ENCODE results near the gene DDX28.
"Not testable (repeated sequence)": the region's sequence is repeated elsewhere in the genome, so short reads cannot be mapped to it uniquely, and the experiment has no call there.

Gene DDX28

GRCh38 chr16:67996666-67997065, 26.4 kb downstream of the DDX28 start:
- DNase-seq (ENCODE audit: low read depth, low spot score) = no peak
- in situ Hi-C loops (cut with HindIII; ENCODE audit: low sequenced_read_pairs) = no loop called here
- no peak overlapping the region for H3K4me3 ChIP-seq (ENCODE audit: low read depth, low read length)
- no peak for TF ChIP-seq CTCF (IDR thresholded peaks at IDR 0.05; ENCODE audit: low read depth, low read length)

GRCh38 chr16:67995423-67995822, 27.6 kb downstream of the DDX28 start:
- TF ChIP-seq CTCF (IDR thresholded peaks at IDR 0.05; ENCODE audit: low read depth, low read length) = no peak
- no peak for DNase-seq (ENCODE audit: low read depth, low spot score)
- in situ Hi-C loops (cut with HindIII; ENCODE audit: low sequenced_read_pairs) = no loop called here
- H3K4me3 ChIP-seq (ENCODE audit: low read depth, low read length) = no peak overlapping the region

GRCh38 chr16:67994040-67994408, 29.0 kb downstream of the DDX28 start:
- DNase-seq (ENCODE audit: low read depth, low spot score); in situ Hi-C loops (cut with HindIII; ENCODE audit: low sequenced_read_pairs); H3K4me3 ChIP-seq (ENCODE audit: low read depth, low read length): not testable (repeated sequence)

GRCh38 chr16:67993207-67994039, 29.6 kb downstream of the DDX28 start:
- TF ChIP-seq CTCF (IDR thresholded peaks at IDR 0.05; ENCODE audit: low read depth, low read length) = peak; percentile 86
- no peak overlapping the region for H3K4me3 ChIP-seq (ENCODE audit: low read depth, low read length)
- DNase-seq (ENCODE audit: low read depth, low spot score) = peak; percentile 59
- in situ Hi-C loops (cut with HindIII; ENCODE audit: low sequenced_read_pairs) = no loop called here

- in situ Hi-C loops (cut with HindIII; ENCODE audit: low sequenced_read_pairs) = no loop called here
These were observed 30.3 kb downstream of the DDX28 start for GRCh38 chr16:67992661-67993206.

GRCh38 chr16:67990018-67990386, 33.0 kb downstream of the DDX28 start:
- H3K4me3 ChIP-seq (ENCODE audit: low read depth, low read length) = no peak overlapping the region
- DNase-seq (ENCODE audit: low read depth, low spot score) = no peak
- no peak for TF ChIP-seq CTCF (IDR thresholded peaks at IDR 0.05; ENCODE audit: low read depth, low read length)
- in situ Hi-C loops (cut with HindIII; ENCODE audit: low sequenced_read_pairs) = no loop called here

More at GRCh38 chr16:67992661-67993206, 30.3 kb downstream of the DDX28 start:
- H3K4me3 ChIP-seq (ENCODE audit: low read depth, low read length) = no peak overlapping the region
- no peak for TF ChIP-seq CTCF (IDR thresholded peaks at IDR 0.05; ENCODE audit: low read depth, low read length)
- DNase-seq (ENCODE audit: low read depth, low spot score) = no peak

- no peak for DNase-seq (ENCODE audit: low read depth, low spot score)
- no peak overlapping the region for H3K4me3 ChIP-seq (ENCODE audit: low read depth, low read length)
- in situ Hi-C loops (cut with HindIII; ENCODE audit: low sequenced_read_pairs) = no loop called here
- no peak for TF ChIP-seq CTCF (IDR thresholded peaks at IDR 0.05; ENCODE audit: low read depth, low read length)
These were observed 33.6 kb downstream of the DDX28 start for GRCh38 chr16:67989322-67990017.
